K562 (cell line): ENCODE measurements around the gene DNAJC9. TPM values are rescaled to one million over a fixed set of nuclear protein-coding genes. Genes with fewer than 3 reads are reported as not detected.

Source experiments
- CREB1 ChIP-seq, 2 experiments: sonication (generic) in 1 of 2; formaldehyde crosslinking in 1 of 2; IDR thresholded peaks; 2 replicates each; pipeline versions ENCODE4 v1.6.1 to v1.8.0; 2012 to 2022; ENCODE audit warnings: inconsistent platforms in 1 of 2, mild to moderate bottlenecking in 1 of 2, missing genetic modification reagents in 1 of 2, moderate library complexity in 1 of 2
- ELF2 ChIP-seq: fragments of 250-450 bp; sonication (Bioruptor Pico); IDR thresholded peaks from 2 replicates; pipeline ENCODE4 v1.5.0; 2021; ENCODE audit warnings: mild to moderate bottlenecking
- FOSL1 ChIP-seq: fragments of 200-800 bp; sonication (Bioruptor generic); conservative IDR thresholded peaks from 2 replicates; pipeline ENCODE4 v1.6.1; 2016; ENCODE audit warnings: missing genetic modification characterization, missing compliant biosample characterization
- NFATC3 ChIP-seq: fragments of 450-650 bp; IDR thresholded peaks from 2 replicates; pipeline ENCODE4 v1.6.1; 2017; ENCODE audit warnings: mild to moderate bottlenecking
- NFIC ChIP-seq: fragments of 450-650 bp; IDR thresholded peaks from 2 replicates; pipeline ENCODE4 v1.6.1; 2017; ENCODE audit warnings: mild to moderate bottlenecking, inconsistent platforms
- RAD21 ChIP-seq, 2 experiments: fragments of 250-450 bp in 1 of 2; fragments of 450-650 bp in 1 of 2; sonication (Bioruptor Pico) in 1 of 2; formaldehyde crosslinking in 1 of 2; IDR thresholded peaks in 1 of 2; conservative IDR thresholded peaks in 1 of 2; 2 replicates each; pipeline versions ENCODE4 v1.4.0 to v1.8.0; 2020 to 2022; ENCODE audit warnings: mild to moderate bottlenecking in 2 of 2, moderate library complexity in 1 of 2
- polyA plus RNA-seq, 8 experiments: library from polyadenylated mRNA; depleted of rRNA in 4 of 8; stranded (reverse) in 5 of 8; unstranded in 3 of 8; fragments of >200 nt; fragmentation: Nextera tagmentation in 2 of 8; fragmentation: Illumina TruSeq in 1 of 8; extraction: Ambion mirVana in 2 of 8; extraction: Trizol in 1 of 8; gene quantifications; 2 replicates each; pipeline versions ENCODE4 v1.2.1 to v1.2.3, GENCODE V29; 2011 to 2014; ENCODE audit warnings: inconsistent platforms in 1 of 8, missing spikeins in 1 of 8
- total RNA-seq, 7 experiments: library from RNA; depleted of rRNA in 6 of 7; stranded (reverse); fragments of >200 nt in 6 of 7; fragmentation: Illumina TruSeq in 2 of 7; extraction: Trizol in 2 of 7; gene quantifications; 2 replicates each; pipeline versions ENCODE4 v1.2.1 to v1.2.3, GENCODE V29; 2011 to 2021; ENCODE audit warnings: low replicate concordance in 1 of 7
- TF ChIP-seq, protein P1 (sequence below): IDR thresholded peaks from 2 replicates; pipeline ENCODE4 v1.6.1; 2012; ENCODE audit warnings: low read depth, low read length, improper control_type of control experiment, borderline replicate concordance
- TF ChIP-seq, protein P2 (sequence below): fragments of 450-650 bp; IDR thresholded peaks from 2 replicates; pipeline ENCODE4 v1.6.1; 2018; ENCODE audit not compliant: partially characterized antibody
- TF ChIP-seq, protein P3 (sequence below), 2 experiments: fragments of 450-650 bp; formaldehyde crosslinking in 1 of 2; IDR thresholded peaks; 2 replicates each; pipeline versions ENCODE4 v1.4.0 to v1.6.1; 2014 to 2020; ENCODE audit warnings: mild to moderate bottlenecking in 2 of 2, borderline replicate concordance in 1 of 2, low read depth in 1 of 2
- TF ChIP-seq, protein P4 (sequence below): fragments of 450-650 bp; formaldehyde crosslinking; IDR thresholded peaks from 2 replicates; pipeline ENCODE4 v1.4.0; 2020; ENCODE audit warnings: mild to moderate bottlenecking, moderate library complexity

DNAJC9 gene
- total and polyA plus RNA-seq, 9 of the 15 experiments (the other 6 are each of a cell fraction or from before 2014, with no cell fraction given) = 66.7 to 133 (median 102) TPM

DNA sequence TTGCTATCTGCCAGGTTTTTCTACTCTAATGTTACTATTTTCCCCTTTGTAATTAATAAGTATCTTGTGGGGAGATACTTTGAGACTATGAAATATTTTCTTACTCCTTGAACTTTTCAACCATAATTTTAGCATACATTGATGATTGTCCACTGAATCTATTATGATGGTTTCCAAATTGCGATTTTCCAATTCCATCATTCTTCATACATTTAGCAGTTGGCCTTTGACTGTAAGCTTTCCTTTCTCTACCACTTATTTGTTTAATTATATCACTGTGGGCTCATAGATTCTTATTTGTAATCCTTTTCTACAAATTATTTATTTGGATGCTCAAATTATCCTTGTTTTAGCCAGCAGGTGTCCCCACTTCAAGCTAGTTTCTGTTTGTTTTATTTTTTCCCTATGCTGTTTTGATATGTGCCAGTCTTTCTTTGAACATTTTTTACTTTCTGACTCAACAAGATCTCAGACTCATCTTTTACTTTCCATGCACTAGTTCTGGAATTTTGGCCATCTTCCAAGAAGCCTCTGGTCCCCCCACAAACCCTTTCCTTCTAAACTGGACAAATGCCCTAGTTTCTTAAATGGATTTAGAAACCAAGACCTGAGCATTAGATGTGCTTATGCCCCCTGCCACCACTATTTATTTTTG, 16.8 kb upstream of the DNAJC9 start (continued):
- TF ChIP-seq FOSL1 (tag) (peak; percentile 25; the same call in 1 of the 2 replicates), NFATC3 (peak; percentile 47; the same call in 1 of the 2 replicates), NFIC (peak; percentile 82), ELF2 (no peak), RAD21 (CRISPR knock-in tag; conservative IDR thresholded peaks at IDR 0.05 in 1 of 2, IDR thresholded peaks at IDR 0.05 in 1 of 2) (peak; percentile 55 to 72), CREB1 (IDR thresholded peaks at IDR 0.05) (no peak), CREB1 (CRISPR knock-in tag; IDR thresholded peaks at IDR 0.05) (no peak)
- TF ChIP-seq, protein P1, sequence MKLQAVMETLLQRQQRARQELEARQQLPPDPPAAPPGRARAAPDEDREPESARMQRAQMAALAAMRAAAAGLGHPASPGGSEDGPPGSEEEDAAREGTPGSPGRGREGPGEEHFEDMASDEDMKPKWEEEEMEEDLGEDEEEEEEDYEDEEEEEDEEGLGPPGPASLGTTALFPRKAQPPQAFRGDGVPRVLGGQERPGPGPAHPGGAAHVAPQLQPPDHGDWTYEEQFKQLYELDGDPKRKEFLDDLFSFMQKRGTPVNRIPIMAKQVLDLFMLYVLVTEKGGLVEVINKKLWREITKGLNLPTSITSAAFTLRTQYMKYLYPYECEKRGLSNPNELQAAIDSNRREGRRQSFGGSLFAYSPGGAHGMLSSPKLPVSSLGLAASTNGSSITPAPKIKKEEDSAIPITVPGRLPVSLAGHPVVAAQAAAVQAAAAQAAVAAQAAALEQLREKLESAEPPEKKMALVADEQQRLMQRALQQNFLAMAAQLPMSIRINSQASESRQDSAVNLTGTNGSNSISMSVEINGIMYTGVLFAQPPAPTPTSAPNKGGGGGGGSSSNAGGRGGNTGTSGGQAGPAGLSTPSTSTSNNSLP = peak; percentile 72
- TF ChIP-seq, protein P2, sequence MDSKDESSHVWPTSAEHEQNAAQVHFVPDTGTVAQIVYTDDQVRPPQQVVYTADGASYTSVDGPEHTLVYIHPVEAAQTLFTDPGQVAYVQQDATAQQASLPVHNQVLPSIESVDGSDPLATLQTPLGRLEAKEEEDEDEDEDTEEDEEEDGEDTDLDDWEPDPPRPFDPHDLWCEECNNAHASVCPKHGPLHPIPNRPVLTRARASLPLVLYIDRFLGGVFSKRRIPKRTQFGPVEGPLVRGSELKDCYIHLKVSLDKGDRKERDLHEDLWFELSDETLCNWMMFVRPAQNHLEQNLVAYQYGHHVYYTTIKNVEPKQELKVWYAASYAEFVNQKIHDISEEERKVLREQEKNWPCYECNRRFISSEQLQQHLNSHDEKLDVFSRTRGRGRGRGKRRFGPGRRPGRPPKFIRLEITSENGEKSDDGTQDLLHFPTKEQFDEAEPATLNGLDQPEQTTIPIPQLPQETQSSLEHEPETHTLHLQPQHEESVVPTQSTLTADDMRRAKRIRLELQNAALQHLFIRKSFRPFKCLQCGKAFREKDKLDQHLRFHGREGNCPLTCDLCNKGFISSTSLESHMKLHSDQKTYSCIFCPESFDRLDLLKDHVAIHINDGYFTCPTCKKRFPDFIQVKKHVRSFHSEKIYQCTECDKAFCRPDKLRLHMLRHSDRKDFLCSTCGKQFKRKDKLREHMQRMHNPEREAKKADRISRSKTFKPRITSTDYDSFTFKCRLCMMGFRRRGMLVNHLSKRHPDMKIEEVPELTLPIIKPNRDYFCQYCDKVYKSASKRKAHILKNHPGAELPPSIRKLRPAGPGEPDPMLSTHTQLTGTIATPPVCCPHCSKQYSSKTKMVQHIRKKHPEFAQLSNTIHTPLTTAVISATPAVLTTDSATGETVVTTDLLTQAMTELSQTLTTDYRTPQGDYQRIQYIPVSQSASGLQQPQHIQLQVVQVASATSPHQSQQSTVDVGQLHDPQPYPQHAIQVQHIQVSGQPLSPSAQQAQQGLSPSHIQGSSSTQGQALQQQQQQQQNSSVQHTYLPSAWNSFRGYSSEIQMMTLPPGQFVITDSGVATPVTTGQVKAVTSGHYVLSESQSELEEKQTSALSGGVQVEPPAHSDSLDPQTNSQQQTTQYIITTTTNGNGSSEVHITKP = peak; percentile 13
- TF ChIP-seq, protein P3, sequence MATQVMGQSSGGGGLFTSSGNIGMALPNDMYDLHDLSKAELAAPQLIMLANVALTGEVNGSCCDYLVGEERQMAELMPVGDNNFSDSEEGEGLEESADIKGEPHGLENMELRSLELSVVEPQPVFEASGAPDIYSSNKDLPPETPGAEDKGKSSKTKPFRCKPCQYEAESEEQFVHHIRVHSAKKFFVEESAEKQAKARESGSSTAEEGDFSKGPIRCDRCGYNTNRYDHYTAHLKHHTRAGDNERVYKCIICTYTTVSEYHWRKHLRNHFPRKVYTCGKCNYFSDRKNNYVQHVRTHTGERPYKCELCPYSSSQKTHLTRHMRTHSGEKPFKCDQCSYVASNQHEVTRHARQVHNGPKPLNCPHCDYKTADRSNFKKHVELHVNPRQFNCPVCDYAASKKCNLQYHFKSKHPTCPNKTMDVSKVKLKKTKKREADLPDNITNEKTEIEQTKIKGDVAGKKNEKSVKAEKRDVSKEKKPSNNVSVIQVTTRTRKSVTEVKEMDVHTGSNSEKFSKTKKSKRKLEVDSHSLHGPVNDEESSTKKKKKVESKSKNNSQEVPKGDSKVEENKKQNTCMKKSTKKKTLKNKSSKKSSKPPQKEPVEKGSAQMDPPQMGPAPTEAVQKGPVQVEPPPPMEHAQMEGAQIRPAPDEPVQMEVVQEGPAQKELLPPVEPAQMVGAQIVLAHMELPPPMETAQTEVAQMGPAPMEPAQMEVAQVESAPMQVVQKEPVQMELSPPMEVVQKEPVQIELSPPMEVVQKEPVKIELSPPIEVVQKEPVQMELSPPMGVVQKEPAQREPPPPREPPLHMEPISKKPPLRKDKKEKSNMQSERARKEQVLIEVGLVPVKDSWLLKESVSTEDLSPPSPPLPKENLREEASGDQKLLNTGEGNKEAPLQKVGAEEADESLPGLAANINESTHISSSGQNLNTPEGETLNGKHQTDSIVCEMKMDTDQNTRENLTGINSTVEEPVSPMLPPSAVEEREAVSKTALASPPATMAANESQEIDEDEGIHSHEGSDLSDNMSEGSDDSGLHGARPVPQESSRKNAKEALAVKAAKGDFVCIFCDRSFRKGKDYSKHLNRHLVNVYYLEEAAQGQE (IDR thresholded peaks at IDR 0.05; ENCODE audit: borderline replicate concordance) = peak; percentile 54; the same call in 1 of the 2 replicates
- TF ChIP-seq, protein P3 (CRISPR knock-in tag; IDR thresholded peaks at IDR 0.05; ENCODE audit: low read depth) = no peak
- TF ChIP-seq, protein P4, sequence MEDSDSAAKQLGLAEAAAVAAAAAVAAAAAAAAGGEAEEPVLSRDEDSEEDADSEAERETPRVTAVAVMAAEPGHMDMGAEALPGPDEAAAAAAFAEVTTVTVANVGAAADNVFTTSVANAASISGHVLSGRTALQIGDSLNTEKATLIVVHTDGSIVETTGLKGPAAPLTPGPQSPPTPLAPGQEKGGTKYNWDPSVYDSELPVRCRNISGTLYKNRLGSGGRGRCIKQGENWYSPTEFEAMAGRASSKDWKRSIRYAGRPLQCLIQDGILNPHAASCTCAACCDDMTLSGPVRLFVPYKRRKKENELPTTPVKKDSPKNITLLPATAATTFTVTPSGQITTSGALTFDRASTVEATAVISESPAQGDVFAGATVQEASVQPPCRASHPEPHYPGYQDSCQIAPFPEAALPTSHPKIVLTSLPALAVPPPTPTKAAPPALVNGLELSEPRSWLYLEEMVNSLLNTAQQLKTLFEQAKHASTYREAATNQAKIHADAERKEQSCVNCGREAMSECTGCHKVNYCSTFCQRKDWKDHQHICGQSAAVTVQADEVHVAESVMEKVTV = peak; percentile 69
